Retinal pigment epithelial cell (primary cell): ENCODE measurements around the gene CNOT2.

Experiments used
- DNase-seq: peaks from one replicate; pipeline ENCODE4 v3.0.0-alpha.2; 2010; ENCODE audit warnings: low read depth
- H3K4me3 ChIP-seq: 2 replicates; pipeline ENCODE4 v1.5.1; 2011; ENCODE audit warnings: mild to moderate bottlenecking, low read length, control low read depth, moderate library complexity
- TF ChIP-seq, protein P1 (sequence below): conservative IDR thresholded peaks from 2 replicates; pipeline ENCODE4 v1.5.1; 2011; ENCODE audit warnings: low read depth, low read length, control low read depth, inconsistent platforms

Gene CNOT2

DNA sequence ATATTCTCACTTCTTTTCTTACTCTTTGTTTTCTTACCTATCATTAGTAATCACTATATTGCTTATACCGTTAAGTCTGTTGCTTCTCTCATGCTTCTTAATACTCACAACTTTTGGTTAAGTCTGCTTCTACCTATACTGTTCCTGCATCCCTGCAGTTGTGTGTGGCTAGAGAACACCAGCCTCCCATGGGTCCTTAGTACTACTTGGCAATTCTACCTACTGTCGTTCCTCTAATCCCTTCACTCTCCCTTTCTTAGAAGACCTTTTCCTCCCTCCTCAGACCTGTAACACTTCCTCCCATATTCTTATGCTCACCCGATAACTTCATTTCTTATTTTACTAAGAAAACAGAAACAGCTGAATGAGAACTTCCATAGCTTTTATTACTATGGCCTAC, 29.3 kb downstream of the CNOT2 start:
- no peak overlapping the region for H3K4me3 ChIP-seq
- TF ChIP-seq, protein P1, sequence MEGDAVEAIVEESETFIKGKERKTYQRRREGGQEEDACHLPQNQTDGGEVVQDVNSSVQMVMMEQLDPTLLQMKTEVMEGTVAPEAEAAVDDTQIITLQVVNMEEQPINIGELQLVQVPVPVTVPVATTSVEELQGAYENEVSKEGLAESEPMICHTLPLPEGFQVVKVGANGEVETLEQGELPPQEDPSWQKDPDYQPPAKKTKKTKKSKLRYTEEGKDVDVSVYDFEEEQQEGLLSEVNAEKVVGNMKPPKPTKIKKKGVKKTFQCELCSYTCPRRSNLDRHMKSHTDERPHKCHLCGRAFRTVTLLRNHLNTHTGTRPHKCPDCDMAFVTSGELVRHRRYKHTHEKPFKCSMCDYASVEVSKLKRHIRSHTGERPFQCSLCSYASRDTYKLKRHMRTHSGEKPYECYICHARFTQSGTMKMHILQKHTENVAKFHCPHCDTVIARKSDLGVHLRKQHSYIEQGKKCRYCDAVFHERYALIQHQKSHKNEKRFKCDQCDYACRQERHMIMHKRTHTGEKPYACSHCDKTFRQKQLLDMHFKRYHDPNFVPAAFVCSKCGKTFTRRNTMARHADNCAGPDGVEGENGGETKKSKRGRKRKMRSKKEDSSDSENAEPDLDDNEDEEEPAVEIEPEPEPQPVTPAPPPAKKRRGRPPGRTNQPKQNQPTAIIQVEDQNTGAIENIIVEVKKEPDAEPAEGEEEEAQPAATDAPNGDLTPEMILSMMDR, result no peak

DNA sequence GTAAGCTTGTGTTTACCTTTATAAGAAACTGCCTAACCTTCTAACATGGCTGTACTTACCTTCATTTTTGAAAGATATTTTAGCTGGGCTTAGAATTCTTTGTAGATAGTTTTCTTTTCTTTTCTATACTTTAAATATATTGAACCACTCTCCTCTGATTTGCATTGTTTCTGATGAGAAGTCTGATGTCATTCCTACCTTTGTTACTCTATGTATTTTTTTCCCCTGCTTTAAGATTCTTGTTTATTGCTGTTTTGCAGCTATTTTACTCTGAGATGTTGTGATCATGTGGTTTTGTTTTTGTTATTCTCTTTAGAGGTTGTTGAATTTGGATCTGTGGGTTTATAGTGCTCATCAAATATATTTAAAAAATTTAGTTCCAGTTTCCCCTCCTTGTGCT, 31.8 kb downstream of the CNOT2 start:
- no peak for DNase-seq
- TF ChIP-seq, protein P1, result no peak
- H3K4me3 ChIP-seq, result no peak overlapping the region

More for the DNA sequence above, 29.3 kb downstream of the CNOT2 start:
- no peak for DNase-seq

DNA sequence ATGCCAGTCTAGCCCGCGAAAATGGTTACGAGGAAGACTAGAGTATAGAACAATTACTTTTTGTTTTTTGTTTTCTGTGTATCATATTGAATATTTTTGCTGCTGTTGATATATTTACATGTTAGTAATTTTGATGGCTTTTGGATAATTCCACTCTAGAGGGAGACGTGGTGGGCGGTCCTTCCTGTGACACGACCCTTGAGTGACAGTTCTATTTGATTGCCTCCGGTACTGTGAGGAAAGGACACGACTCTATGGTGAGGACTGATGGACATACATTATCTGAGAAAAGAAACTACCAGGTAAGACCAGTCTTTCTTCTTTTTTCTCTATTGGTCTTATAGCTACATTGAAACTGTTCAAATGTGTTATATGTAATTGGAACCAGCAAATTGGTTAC, 34.7 kb downstream of the CNOT2 start:
- no peak for DNase-seq
- TF ChIP-seq, protein P1, result no peak
- no peak overlapping the region for H3K4me3 ChIP-seq

DNA sequence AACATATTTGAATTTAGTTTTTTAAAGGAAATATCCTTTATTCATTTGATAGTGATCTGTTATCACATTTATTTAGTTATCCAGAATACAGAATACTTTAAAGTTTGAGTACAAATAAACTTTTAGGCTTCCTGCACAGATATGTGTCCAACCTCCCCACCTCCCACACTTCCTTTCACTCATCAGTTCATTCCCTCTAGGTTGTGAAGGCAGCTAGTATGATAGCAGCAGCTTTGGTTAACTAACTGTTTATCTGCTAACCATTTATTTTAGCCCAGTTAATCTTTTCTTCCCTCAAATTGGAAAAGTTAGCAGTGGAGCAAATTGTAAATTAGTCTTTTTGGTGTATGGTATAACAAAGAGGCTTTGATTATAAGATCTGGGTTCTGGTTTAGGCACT, 35.7 kb downstream of the CNOT2 start:
- no peak overlapping the region for H3K4me3 ChIP-seq
- no peak for DNase-seq
- TF ChIP-seq, protein P1, result no peak

DNA sequence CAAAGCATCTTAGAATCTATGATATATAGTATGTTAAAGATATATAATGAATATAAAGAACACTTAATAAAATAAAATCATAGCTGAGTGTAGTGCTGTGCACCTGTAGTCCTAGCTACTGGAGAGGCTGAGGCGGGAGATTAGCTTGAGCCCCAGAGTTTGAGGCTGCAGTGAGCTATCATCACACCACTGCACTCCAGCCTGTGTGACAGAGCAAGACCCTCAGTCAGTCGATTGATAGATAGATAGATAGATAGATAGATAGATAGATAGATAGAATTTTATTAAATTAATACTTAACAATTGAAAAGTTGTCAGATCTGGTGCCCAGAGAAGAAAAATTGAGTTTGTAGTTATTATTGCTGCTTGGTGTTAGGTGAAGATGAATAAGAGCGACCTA, 40.0 kb downstream of the CNOT2 start:
- no peak for DNase-seq
- TF ChIP-seq, protein P1, result no peak
- no peak overlapping the region for H3K4me3 ChIP-seq

DNA sequence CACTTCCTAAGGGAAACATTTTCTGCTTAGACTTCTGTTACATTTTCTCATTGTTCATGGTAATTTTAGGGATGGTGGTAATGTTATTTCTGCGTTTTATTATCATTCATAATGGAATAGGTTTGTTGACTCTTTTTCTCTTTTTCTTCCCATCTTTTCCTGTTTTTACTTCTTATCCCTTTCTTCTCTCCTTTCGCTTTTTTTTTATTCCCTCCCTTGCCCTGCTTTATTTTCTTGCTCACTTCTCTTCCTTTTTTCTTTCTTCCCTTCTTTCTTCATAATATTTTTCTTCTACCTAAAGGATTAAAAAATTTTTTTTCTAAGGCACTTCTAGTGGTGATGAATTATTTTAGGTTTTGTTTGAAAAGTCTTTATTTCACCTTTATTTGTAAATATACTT, 45.6 kb downstream of the CNOT2 start:
- no peak overlapping the region for H3K4me3 ChIP-seq
- DNase-seq, result no peak
- TF ChIP-seq, protein P1, result no peak

DNA sequence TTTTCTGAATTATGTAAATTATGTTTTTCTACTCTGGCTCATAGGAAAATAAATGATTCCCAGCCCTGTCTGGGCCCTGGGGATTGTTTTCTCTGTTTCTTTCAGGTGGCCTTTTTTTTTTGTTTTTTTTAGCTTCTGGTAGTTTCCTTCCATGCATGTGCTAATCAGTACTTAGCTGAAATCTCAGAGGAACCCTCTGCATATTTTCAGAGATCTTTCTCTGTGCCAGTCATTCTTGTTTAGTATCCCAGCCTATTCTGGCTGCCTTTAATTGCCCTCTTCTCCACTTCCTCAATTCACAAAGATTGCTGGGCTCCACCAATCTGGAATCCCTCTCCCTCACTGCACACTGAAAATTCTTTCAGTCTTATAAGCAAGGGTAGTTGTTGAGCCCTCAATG, 46.9 kb downstream of the CNOT2 start:
- no peak for DNase-seq

More for the DNA sequence above, 46.9 kb downstream of the CNOT2 start:
- H3K4me3 ChIP-seq, result no peak overlapping the region
- TF ChIP-seq, protein P1, result no peak
